Measurements from ENCODE around the gene SEC16A.

- TF ChIP-seq TAF1 (IDR thresholded peaks at IDR 0.05; ENCODE audit: low read depth, low read length) (no peak), POLR2A (IDR thresholded peaks at IDR 0.05; ENCODE audit: low read depth, low read length) (no peak), POLR2AphosphoS5 (IDR thresholded peaks at IDR 0.05; ENCODE audit: low read depth, low read length) (no peak)
Observed at GRCh38 chr9:136505406-136506403, 22.9 kb upstream of the SEC16A start.
